WTC11 (cell line): Measurements from ENCODE around the gene CTBP1. TPM values are rescaled to one million over a fixed set of nuclear protein-coding genes. Genes with fewer than 3 reads are reported as not detected.

Experiments
- ATAC-seq: fragments of 200-7000 bp; cut with Tn5 transposase; 2 replicates; pipeline ENCODE4 v1.10.0; 2021; ENCODE audit warnings: mild to moderate bottlenecking, moderate library complexity
- CTCF ChIA-PET: fragments of 300-600 bp; sonication (Branson Sonifier 250); formaldehyde crosslinking; loops from one replicate; lab custom pipeline; 2021; ENCODE audit warnings: antibody characterized with exemption; lab: Charles Lee
- POLR2A ChIA-PET: fragments of 350-600 bp; sonication (Branson Sonifier 250); formaldehyde crosslinking; loops from one replicate; lab custom pipeline; 2021; ENCODE audit warnings: antibody characterized with exemption; lab: Charles Lee
- DNase-seq: peaks from one replicate; pipeline ENCODE4 v3.0.0; 2021; ENCODE audit warnings: low spot score
- H3K27ac Mint-ChIP-seq: 2 replicates; pipeline ENCODE4 v1.8.0; 2021; ENCODE audit warnings: mixed read lengths
- H3K27me3 Mint-ChIP-seq: 2 replicates; pipeline ENCODE4 v1.8.0; 2021; ENCODE audit warnings: low read depth, mild to moderate bottlenecking, moderate library complexity, mixed read lengths
- H3K36me3 Mint-ChIP-seq: 2 replicates; pipeline ENCODE4 v1.8.0; 2021; ENCODE audit warnings: mixed read lengths
- H3K4me1 Mint-ChIP-seq: 2 replicates; pipeline ENCODE4 v1.8.0; 2022; ENCODE audit warnings: mixed read lengths
- H3K4me3 Mint-ChIP-seq: 2 replicates; pipeline ENCODE4 v1.8.0; 2021; ENCODE audit warnings: mild to moderate bottlenecking, moderate library complexity, mixed read lengths
- H3K9me3 Mint-ChIP-seq: 2 replicates; pipeline ENCODE4 v1.8.0; 2021; ENCODE audit warnings: mixed read lengths
- CREM ChIP-seq: sonication (generic); formaldehyde crosslinking; IDR thresholded peaks from 2 replicates; pipeline ENCODE4 v1.8.1; 2022; ENCODE audit warnings: mild to moderate bottlenecking, missing genetic modification reagents, moderate library complexity
- E2F4 ChIP-seq: sonication (generic); formaldehyde crosslinking; IDR thresholded peaks from 2 replicates; pipeline ENCODE4 v1.8.1; 2022; ENCODE audit warnings: low read depth, mild to moderate bottlenecking, moderate library complexity, missing genetic modification reagents, borderline replicate concordance
- E2F5 ChIP-seq: sonication (generic); formaldehyde crosslinking; IDR thresholded peaks from 2 replicates; pipeline ENCODE4 v1.8.1; 2022; ENCODE audit warnings: mild to moderate bottlenecking, moderate library complexity, missing genetic modification reagents
- MAX ChIP-seq: sonication (generic); formaldehyde crosslinking; IDR thresholded peaks from 2 replicates; pipeline ENCODE4 v1.8.0; 2022; ENCODE audit warnings: mild to moderate bottlenecking, missing genetic modification reagents
- NR2C2 ChIP-seq: sonication (generic); formaldehyde crosslinking; IDR thresholded peaks from 2 replicates; pipeline ENCODE4 v1.8.0; 2022; ENCODE audit warnings: mild to moderate bottlenecking, missing genetic modification reagents
- PRDM15 ChIP-seq: sonication (generic); formaldehyde crosslinking; IDR thresholded peaks from 2 replicates; pipeline ENCODE4 v1.8.0; 2022; ENCODE audit warnings: missing genetic modification reagents
- SP1 ChIP-seq: sonication (generic); formaldehyde crosslinking; conservative IDR thresholded peaks from 2 replicates; pipeline ENCODE4 v1.8.1; 2022; ENCODE audit warnings: missing genetic modification reagents
- STAT6 ChIP-seq: sonication (generic); formaldehyde crosslinking; conservative IDR thresholded peaks from 2 replicates; pipeline ENCODE4 v1.8.1; 2023; ENCODE audit warnings: mild to moderate bottlenecking, low read depth, missing genetic modification reagents, moderate library complexity
- TP53 ChIP-seq: sonication (generic); formaldehyde crosslinking; IDR thresholded peaks from 2 replicates; pipeline ENCODE4 v1.8.1; 2023; ENCODE audit warnings: mild to moderate bottlenecking, missing genetic modification reagents
- ZBTB21 ChIP-seq: sonication (generic); formaldehyde crosslinking; IDR thresholded peaks from 2 replicates; pipeline ENCODE4 v1.8.1; 2023; ENCODE audit warnings: mild to moderate bottlenecking, missing genetic modification reagents, borderline replicate concordance
- ZMAT4 ChIP-seq: fragments of 250-450 bp; sonication (Bioruptor Pico); IDR thresholded peaks from 2 replicates; pipeline ENCODE4 v1.9.0; 2021; ENCODE audit warnings: mild to moderate bottlenecking
- ZNF121 ChIP-seq: sonication (generic); formaldehyde crosslinking; IDR thresholded peaks from 2 replicates; pipeline ENCODE4 v1.8.0; 2023; ENCODE audit warnings: missing genetic modification reagents
- ZNF219 ChIP-seq: sonication (generic); formaldehyde crosslinking; IDR thresholded peaks from 2 replicates; pipeline ENCODE4 v1.8.0; 2023; ENCODE audit warnings: missing genetic modification reagents, mild to moderate bottlenecking, borderline replicate concordance
- ZNF423 ChIP-seq: fragments of 250-450 bp; sonication (Bioruptor Pico); IDR thresholded peaks from 2 replicates; pipeline ENCODE4 v2.1.2; 2022; ENCODE audit warnings: mild to moderate bottlenecking, moderate library complexity
- total RNA-seq: library from RNA; stranded (reverse); gene quantifications from 3 replicates; pipeline ENCODE4 v1.2.3, GENCODE V29; 2021
- TF ChIP-seq, protein P1 (sequence below): sonication (generic); formaldehyde crosslinking; IDR thresholded peaks from 2 replicates; pipeline ENCODE4 v1.8.1; 2023; ENCODE audit warnings: mild to moderate bottlenecking, missing genetic modification reagents, moderate library complexity
- TF ChIP-seq, protein P2 (sequence below): sonication (generic); formaldehyde crosslinking; IDR thresholded peaks from 2 replicates; pipeline ENCODE4 v1.8.1; 2023; ENCODE audit warnings: mild to moderate bottlenecking, moderate library complexity, missing genetic modification reagents

The CTBP1 gene
- total RNA-seq, 1 experiment from 2014 or later: 143 TPM

- H3K27me3 Mint-ChIP-seq: peaks cover 48% of the 10 kb centered on the region
- POLR2A ChIA-PET: no interaction called here
- CTCF ChIA-PET: no interaction called here
- DNase-seq (no peak), ATAC-seq (no peak)
- H3K27ac Mint-ChIP-seq: no peak overlapping the region
- no peak overlapping the region for H3K4me3 Mint-ChIP-seq
- H3K4me1 Mint-ChIP-seq: no peaks in the 10 kb centered on the region
- H3K9me3 Mint-ChIP-seq: peaks cover 26% of the 10 kb centered on the region
- TF ChIP-seq ZMAT4 (CRISPR knock-in tag): no peak
- H3K36me3 Mint-ChIP-seq: no peaks in the 10 kb centered on the region; the same call in 1 of the 2 replicates
These were observed 64.8 kb downstream of the CTBP1 start for GRCh38 chr4:1183985-1184773.

DNA sequence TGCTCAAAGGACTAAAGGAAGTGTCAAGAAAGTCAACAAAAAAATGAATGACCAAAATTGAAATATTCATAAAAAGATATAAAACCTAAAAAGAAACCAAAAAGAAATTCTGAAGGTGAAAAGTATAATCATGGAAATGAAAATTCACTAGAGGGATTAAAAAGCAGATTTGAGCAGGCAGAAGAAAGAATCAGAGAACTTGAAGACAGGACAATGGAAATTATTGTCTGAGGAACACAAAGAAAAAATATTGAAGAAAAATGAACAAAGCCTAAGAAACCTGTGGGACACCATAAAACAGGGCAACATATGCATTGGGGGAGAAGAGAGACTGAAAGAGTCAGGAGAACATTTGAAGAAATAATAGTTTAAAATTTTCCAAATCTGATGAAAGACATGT is 66.6 kb downstream of the CTBP1 start:
- no peaks in the 10 kb centered on the region; the same call in 1 of the 2 replicates for H3K36me3 Mint-ChIP-seq
- TF ChIP-seq ZNF219 (CRISPR knock-in tag) (no peak), SP1 (CRISPR knock-in tag) (no peak), E2F4 (no peak), NR2C2 (CRISPR knock-in tag) (no peak)
- TF ChIP-seq, protein P1, sequence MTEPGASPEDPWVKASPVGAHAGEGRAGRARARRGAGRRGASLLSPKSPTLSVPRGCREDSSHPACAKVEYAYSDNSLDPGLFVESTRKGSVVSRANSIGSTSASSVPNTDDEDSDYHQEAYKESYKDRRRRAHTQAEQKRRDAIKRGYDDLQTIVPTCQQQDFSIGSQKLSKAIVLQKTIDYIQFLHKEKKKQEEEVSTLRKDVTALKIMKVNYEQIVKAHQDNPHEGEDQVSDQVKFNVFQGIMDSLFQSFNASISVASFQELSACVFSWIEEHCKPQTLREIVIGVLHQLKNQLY (CRISPR knock-in tag): no peak
- no peak for DNase-seq
- CTCF ChIA-PET: no interaction called here
- POLR2A ChIA-PET: no interaction called here
- no peak overlapping the region for H3K4me3 Mint-ChIP-seq
- no peak overlapping the region for H3K27ac Mint-ChIP-seq
- peaks cover 50% of the 10 kb centered on the region for H3K27me3 Mint-ChIP-seq
- H3K4me1 Mint-ChIP-seq: no peaks in the 10 kb centered on the region
- ATAC-seq: no peak
- H3K9me3 Mint-ChIP-seq: peaks cover 28% of the 10 kb centered on the region

DNA sequence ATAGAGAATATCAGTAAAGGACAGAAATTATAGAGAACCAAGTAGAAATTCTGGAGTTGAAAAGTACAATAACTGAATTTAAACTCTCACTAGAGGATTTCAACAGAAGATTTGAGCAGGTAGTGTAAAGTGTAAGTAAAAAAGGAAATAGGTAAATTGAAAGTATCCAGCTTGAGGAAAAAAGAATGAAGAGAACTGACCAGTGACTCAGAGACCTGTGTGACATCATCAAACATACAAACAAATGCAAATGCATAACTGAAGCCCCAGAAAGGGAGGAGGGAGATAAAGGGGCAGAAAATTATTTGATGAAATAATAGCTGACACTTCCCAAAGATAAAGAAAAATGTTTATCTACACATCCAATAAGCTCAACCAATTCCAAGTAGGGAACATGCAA is 68.3 kb downstream of the CTBP1 start:
- ATAC-seq (no peak), DNase-seq (no peak)
- ChIA-PET CTCF (no interaction called here), POLR2A (no interaction called here)
- no peak overlapping the region for H3K27ac Mint-ChIP-seq
- peaks cover 28% of the 10 kb centered on the region for H3K9me3 Mint-ChIP-seq
- H3K4me3 Mint-ChIP-seq: no peak overlapping the region
- peaks cover 45% of the 10 kb centered on the region for H3K27me3 Mint-ChIP-seq
- H3K4me1 Mint-ChIP-seq: no peaks in the 10 kb centered on the region
- H3K36me3 Mint-ChIP-seq: no peaks in the 10 kb centered on the region; the same call in 1 of the 2 replicates
- TF ChIP-seq STAT6 (CRISPR knock-in tag) (no peak), TP53 (CRISPR knock-in tag) (no peak), ZBTB21 (no peak), PRDM15 (no peak), ZNF423 (no peak), MAX (no peak), CREM (CRISPR knock-in tag) (no peak), ZNF121 (CRISPR knock-in tag) (no peak), E2F5 (CRISPR knock-in tag) (no peak)
- TF ChIP-seq, protein P2, sequence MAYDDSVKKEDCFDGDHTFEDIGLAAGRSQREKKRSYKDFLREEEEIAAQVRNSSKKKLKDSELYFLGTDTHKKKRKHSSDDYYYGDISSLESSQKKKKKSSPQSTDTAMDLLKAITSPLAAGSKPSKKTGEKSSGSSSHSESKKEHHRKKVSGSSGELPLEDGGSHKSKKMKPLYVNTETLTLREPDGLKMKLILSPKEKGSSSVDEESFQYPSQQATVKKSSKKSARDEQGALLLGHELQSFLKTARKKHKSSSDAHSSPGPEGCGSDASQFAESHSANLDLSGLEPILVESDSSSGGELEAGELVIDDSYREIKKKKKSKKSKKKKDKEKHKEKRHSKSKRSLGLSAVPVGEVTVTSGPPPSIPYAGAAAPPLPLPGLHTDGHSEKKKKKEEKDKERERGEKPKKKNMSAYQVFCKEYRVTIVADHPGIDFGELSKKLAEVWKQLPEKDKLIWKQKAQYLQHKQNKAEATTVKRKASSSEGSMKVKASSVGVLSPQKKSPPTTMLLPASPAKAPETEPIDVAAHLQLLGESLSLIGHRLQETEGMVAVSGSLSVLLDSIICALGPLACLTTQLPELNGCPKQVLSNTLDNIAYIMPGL (CRISPR knock-in tag): no peak
